Measurements from ENCODE around the gene GCAT. TPM values are rescaled to one million over a fixed set of nuclear protein-coding genes. Genes with fewer than 3 reads are reported as not detected.

The GCAT gene
- total and polyA plus RNA-seq, 9 of the 15 experiments (the other 6 are each of a cell fraction or from before 2014, with no cell fraction given) = 1.9 to 69.9 (median 26.4) TPM

DNA sequence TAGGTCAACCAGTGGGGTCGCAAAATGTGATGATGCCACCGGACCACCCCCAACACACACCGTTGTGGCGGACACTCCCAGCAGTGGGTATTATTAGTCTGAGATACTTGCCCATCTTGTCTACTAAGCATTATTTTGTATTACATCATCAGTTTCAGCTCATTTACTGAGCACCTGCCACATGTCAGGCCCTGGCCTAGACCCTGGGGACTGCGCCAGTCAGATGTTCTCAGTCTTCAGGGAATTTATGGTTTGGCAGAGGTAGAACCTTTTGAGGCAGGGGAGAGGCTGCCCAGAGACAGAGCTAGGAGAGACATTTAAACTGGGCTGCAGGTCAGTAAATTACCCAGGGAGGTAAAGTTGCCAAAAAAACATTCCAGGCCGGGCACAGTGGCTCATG, 43.1 kb upstream of the GCAT start:
- intact Hi-C loops (cut with micrococcal nuclease) = no loop called here
- Histone ChIP-seq H3K27me3 (ENCODE audit: control insufficient read depth in 2 of 2, insufficient read depth in 2 of 2, low read length in 2 of 2) (no peaks in the 10 kb centered on the region), H3K4me1 (replicated peaks in 1 of 2; ENCODE audit: control insufficient read depth in 2 of 2, insufficient read depth in 2 of 2, low read length in 2 of 2) (peaks cover 17 to 34% of the 10 kb centered on the region in 2 experiments), H3K4me2 (ENCODE audit: insufficient read depth, low read length) (no peak overlapping the region), H3K9me3 (replicated peaks; ENCODE audit: control insufficient read depth, insufficient read depth, low read depth, low read length) (no peaks in the 10 kb centered on the region), H3K4me3 (no peak overlapping the region), H3K27ac (ENCODE audit: extremely low read depth, low read depth, low read length) (no peak overlapping the region), H3K36me3 (ENCODE audit: control insufficient read depth, insufficient read depth, low read length) (no peaks in the 10 kb centered on the region), H3K79me2 (ENCODE audit: control insufficient read depth, insufficient read depth, low read length) (no peaks in the 10 kb centered on the region), H3K9me1 (ENCODE audit: control insufficient read depth, insufficient read depth, low read length) (no peaks in the 10 kb centered on the region), H3K9ac (ENCODE audit: insufficient read depth in 1 of 2, low read depth in 2 of 2, low read length in 2 of 2) (no peak overlapping the region), H4K20me1 (replicated peaks; ENCODE audit: control insufficient read depth, insufficient read depth, low read length) (no peaks in the 10 kb centered on the region), H2AFZ (ENCODE audit: low read depth, low read length) (no peak overlapping the region)
- POLR2A ChIA-PET = interaction anchor here (0.6 to 2.2 kb wide), 4 partner anchors 15 to 83 kb away, joined by 3 to 9 read pairs (median 5); no protein-coding TSS in a partner anchor
- TF ChIP-seq ZNF316 (IDR thresholded peaks at IDR 0.05) (peak; percentile 25; the same call in 1 of the 2 replicates), BCOR (IDR thresholded peaks at IDR 0.05) (no peak)
- TF ChIP-seq, protein P1, sequence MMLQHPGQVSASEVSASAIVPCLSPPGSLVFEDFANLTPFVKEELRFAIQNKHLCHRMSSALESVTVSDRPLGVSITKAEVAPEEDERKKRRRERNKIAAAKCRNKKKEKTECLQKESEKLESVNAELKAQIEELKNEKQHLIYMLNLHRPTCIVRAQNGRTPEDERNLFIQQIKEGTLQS (IDR thresholded peaks at IDR 0.05) = peak; percentile 28; the same call in 1 of the 2 replicates
- TF ChIP-seq, protein P1 (CRISPR knock-in tag; conservative IDR thresholded peaks at IDR 0.05) = no peak
- TF ChIP-seq, protein P2, sequence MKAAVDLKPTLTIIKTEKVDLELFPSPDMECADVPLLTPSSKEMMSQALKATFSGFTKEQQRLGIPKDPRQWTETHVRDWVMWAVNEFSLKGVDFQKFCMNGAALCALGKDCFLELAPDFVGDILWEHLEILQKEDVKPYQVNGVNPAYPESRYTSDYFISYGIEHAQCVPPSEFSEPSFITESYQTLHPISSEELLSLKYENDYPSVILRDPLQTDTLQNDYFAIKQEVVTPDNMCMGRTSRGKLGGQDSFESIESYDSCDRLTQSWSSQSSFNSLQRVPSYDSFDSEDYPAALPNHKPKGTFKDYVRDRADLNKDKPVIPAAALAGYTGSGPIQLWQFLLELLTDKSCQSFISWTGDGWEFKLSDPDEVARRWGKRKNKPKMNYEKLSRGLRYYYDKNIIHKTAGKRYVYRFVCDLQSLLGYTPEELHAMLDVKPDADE (conservative IDR thresholded peaks at IDR 0.05; ENCODE audit: control insufficient read depth, low read depth, low read length) = no peak
- FAIRE-seq = no peak
- BruUV-seq (replicated peaks) = no TSS peak
- ATAC-seq = no peak
- no peak for DNase-seq (ENCODE audit: extremely low read depth in 1 of 4, low spot score in 3 of 4)
- in situ Hi-C loops (cut with MboI) = no loop called here
- WGBS (ENCODE audit: insufficient coverage, low coverage, missing lambda C conversion rate) = 94% methylated on average over 6 of the region's 6 CpGs
- CTCF ChIA-PET (ENCODE audit: low intra/inter-chr PET ratio) = no interaction called here
